ENCODE measurements around the gene APOBEC3A. TPM values are rescaled to one million over a fixed set of nuclear protein-coding genes. Genes with fewer than 3 reads are reported as not detected.

APOBEC3A gene
- total and polyA plus RNA-seq, 2 of the 8 experiments (the other 6 are each of a cell fraction or from before 2014, with no cell fraction given): not detected

DNA sequence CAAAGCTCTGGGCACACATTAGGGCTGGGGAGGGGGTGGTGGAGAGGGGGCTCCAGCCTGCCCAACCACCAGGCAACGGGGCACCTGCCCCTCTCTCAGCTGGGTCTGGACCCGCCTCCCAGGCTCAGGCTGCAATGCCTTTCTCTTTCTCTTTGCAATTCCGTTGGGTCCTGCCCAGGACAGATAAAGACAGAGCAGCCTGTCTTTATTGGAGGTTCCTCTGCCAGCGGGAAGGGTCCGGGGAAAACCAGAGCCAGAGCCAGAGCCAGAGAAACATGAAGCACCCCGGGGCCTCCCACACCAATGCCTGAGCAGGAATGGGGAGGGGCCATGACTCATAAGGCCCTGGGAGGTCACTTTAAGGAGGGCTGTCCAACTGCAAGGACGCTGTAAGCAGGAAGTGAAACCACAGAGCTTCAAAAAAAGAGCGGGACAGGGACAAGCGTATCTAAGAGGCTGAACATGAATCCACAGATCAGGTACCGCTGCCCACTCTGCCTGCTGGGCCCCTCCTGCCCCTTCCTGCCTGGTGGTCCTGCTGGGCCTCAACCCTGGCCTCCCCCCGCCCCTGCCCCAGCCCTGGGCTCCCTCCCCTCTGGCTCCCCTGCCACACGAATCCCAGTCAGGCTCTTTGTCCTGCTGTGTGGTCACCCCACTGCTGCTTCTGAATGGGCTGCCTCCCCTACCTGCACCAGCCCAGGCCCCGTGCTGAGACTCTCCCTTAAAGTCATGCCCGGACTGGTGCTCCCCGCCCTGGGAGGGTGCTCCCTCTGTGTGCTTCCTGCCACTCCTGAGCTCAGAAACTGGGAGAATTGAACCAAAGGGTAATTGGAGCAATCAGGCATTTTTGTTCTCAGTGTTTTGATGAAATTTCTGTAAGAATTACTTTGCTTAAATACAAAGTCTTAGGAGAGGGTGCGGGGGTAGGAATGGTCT lies 24.9 kb downstream of the APOBEC3A start, which contains the start of gene APOBEC3B:
Gene APOBEC3B, plus strand, starts transcription at position 356 of the 936 bp plus-strand sequence. Its CDS starts 107 bp downstream, at position 463.
- Histone ChIP-seq H3K4me2 (ENCODE audit: insufficient read depth in 1 of 2, low read depth in 2 of 2, low read length in 2 of 2) (peak within 1 kb of the TSS; percentile 45 to 48; a peak in 3 of 4 replicates), H2BK15ac (ENCODE audit: low read length) (no peak within 1 kb of the TSS), H3K23ac (ENCODE audit: insufficient read length) (no peak within 1 kb of the TSS), H3K36me3 (ENCODE audit: control insufficient read depth in 2 of 4, insufficient read depth in 4 of 4, low read length in 3 of 4) (peaks cover 0 to 5% (median 0%) of the 10 kb centered on the region in 4 experiments; a peak in 2 of 8 replicates), H4K8ac (ENCODE audit: extremely low read depth, insufficient read depth, low read length) (0 out of 2 replicates have a peak within 1 kb of the TSS, but pooled peaks have one; percentile 30), H4K20me1 (replicated peaks in 1 of 2; ENCODE audit: control insufficient read depth in 1 of 2, insufficient read depth in 2 of 2, low read length in 2 of 2) (no peaks in the 10 kb centered on the region), H2BK20ac (ENCODE audit: low read length) (peak within 1 kb of the TSS; percentile 90; the same call in 1 of the 2 replicates), H2BK12ac (ENCODE audit: low read depth, low read length) (peak within 1 kb of the TSS; percentile 90), H2BK5ac (ENCODE audit: low read depth, low read length) (peak within 1 kb of the TSS; percentile 75; the same call in 1 of the 2 replicates), H3K27ac (ENCODE audit: low read depth, low read length) (peak within 1 kb of the TSS; percentile 54; the same call in 1 of the 2 replicates), H4K91ac (replicated peaks; ENCODE audit: insufficient read length, low read length) (peak within 1 kb of the TSS; percentile 84), H2AK5ac (ENCODE audit: low read depth, low read length) (no peak within 1 kb of the TSS; the same call in 1 of the 2 replicates), H3K4ac (replicated peaks; ENCODE audit: insufficient read length, low read depth, low read length) (no peak within 1 kb of the TSS), H2AFZ (ENCODE audit: low read length) (no peak within 1 kb of the TSS), H3K4me3 (ENCODE audit: extremely low read depth in 1 of 4, insufficient read depth in 2 of 4, low read depth in 3 of 4, low read length in 4 of 4) (peak within 1 kb of the TSS in 1 of 4 experiments; percentile 39; a peak in 2 of 8 replicates), H3K79me1 (ENCODE audit: low read depth, low read length) (no peaks in the 10 kb centered on the region), H3K56ac (replicated peaks; ENCODE audit: insufficient read length, low read depth, low read length) (peak within 1 kb of the TSS; percentile 39), H3K27me3 (replicated peaks in 1 of 4; ENCODE audit: control insufficient read depth in 3 of 4, extremely low read depth in 1 of 4, insufficient read depth in 3 of 4, low read length in 3 of 4) (no peaks in the 10 kb centered on the region), H3K23me2 (ENCODE audit: low read depth, low read length) (no peaks in the 10 kb centered on the region), H3K4me1 (replicated peaks in 1 of 4; ENCODE audit: control insufficient read depth in 3 of 4, insufficient read depth in 4 of 4, low read length in 3 of 4) (peaks cover 0 to 16% (median 4%) of the 10 kb centered on the region in 4 experiments; a peak in 6 of 7 replicates), H2BK120ac (replicated peaks; ENCODE audit: low read depth, low read length) (peak within 1 kb of the TSS; percentile 86), H3K79me2 (ENCODE audit: control insufficient read depth in 1 of 2, insufficient read depth in 2 of 2, low read length in 2 of 2) (no peaks in the 10 kb centered on the region), H3K9ac (replicated peaks in 1 of 4; ENCODE audit: extremely low read depth in 1 of 4, low read depth in 3 of 4, low read length in 3 of 4) (no peak within 1 kb of the TSS; a peak in 3 of 7 replicates), H3K18ac (ENCODE audit: extremely low read depth, low read length) (peak within 1 kb of the TSS; percentile 93), H3K9me3 (ENCODE audit: insufficient read depth in 2 of 2, low read depth in 1 of 2, low read length in 1 of 2) (peaks cover 7 to 18% of the 10 kb centered on the region in 2 experiments), H3K14ac (ENCODE audit: insufficient read length) (no peak within 1 kb of the TSS), H4K5ac (ENCODE audit: insufficient read length, low read depth, low read length) (peak within 1 kb of the TSS; percentile 57)
- WGBS, 2 experiments (ENCODE audit: extremely low coverage in 1 of 2, insufficient coverage in 1 of 2, insufficient read length in 1 of 2, insufficient replicate concordance in 2 of 2, low coverage in 1 of 2, low lambda C conversion rate in 2 of 2, missing lambda C conversion rate in 1 of 2): 51% methylated on average over 14 of the region's 16 CpGs; no CpG with 5 or more reads in 1 of the 2 experiments
- ChIA-PET CTCF (ENCODE audit: partially characterized antibody) (interaction anchor here (0.9 to 6.9 kb wide), 7 partner anchors 10 to 213 kb away, joined by 3 to 63 read pairs (median 5); no protein-coding TSS in a partner anchor), POLR2A (ENCODE audit: partially characterized antibody) (interaction anchor here (0.6 to 2.0 kb wide), 4 partner anchors 9 to 38 kb away, joined by 3 to 8 read pairs (median 4); no protein-coding TSS in a partner anchor)
- FAIRE-seq (peak; percentile 84), DNase-seq (ENCODE audit: low read depth in 1 of 2, low spot score in 2 of 2) (no peak)
- TF ChIP-seq SP1 (IDR thresholded peaks at IDR 0.05; ENCODE audit: low read depth, low read length) (peak; percentile 26; the same call in 1 of the 2 replicates), ASH2L (IDR thresholded peaks at IDR 0.05; ENCODE audit: low read length) (peak; percentile 40), RAD21 (IDR thresholded peaks at IDR 0.05 in 1 of 2, conservative IDR thresholded peaks at IDR 0.05 in 1 of 2; ENCODE audit: low read depth in 2 of 2, low read length in 2 of 2) (no peak), USF2 (IDR thresholded peaks at IDR 0.05; ENCODE audit: low read length) (no peak), BACH1 (IDR thresholded peaks at IDR 0.05; ENCODE audit: low read length) (no peak)
- TF ChIP-seq, protein P1, sequence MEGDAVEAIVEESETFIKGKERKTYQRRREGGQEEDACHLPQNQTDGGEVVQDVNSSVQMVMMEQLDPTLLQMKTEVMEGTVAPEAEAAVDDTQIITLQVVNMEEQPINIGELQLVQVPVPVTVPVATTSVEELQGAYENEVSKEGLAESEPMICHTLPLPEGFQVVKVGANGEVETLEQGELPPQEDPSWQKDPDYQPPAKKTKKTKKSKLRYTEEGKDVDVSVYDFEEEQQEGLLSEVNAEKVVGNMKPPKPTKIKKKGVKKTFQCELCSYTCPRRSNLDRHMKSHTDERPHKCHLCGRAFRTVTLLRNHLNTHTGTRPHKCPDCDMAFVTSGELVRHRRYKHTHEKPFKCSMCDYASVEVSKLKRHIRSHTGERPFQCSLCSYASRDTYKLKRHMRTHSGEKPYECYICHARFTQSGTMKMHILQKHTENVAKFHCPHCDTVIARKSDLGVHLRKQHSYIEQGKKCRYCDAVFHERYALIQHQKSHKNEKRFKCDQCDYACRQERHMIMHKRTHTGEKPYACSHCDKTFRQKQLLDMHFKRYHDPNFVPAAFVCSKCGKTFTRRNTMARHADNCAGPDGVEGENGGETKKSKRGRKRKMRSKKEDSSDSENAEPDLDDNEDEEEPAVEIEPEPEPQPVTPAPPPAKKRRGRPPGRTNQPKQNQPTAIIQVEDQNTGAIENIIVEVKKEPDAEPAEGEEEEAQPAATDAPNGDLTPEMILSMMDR (IDR thresholded peaks at IDR 0.05; ENCODE audit: control extremely low read depth in 1 of 3, insufficient read depth in 1 of 3, low read depth in 1 of 3, low read length in 3 of 3): no peak
